ENCODE results near the gene PFKFB1.

GRCh38 chrX:54909941-54910340 lies 84.0 kb downstream of the PFKFB1 start:
- TF ChIP-seq, protein P1, sequence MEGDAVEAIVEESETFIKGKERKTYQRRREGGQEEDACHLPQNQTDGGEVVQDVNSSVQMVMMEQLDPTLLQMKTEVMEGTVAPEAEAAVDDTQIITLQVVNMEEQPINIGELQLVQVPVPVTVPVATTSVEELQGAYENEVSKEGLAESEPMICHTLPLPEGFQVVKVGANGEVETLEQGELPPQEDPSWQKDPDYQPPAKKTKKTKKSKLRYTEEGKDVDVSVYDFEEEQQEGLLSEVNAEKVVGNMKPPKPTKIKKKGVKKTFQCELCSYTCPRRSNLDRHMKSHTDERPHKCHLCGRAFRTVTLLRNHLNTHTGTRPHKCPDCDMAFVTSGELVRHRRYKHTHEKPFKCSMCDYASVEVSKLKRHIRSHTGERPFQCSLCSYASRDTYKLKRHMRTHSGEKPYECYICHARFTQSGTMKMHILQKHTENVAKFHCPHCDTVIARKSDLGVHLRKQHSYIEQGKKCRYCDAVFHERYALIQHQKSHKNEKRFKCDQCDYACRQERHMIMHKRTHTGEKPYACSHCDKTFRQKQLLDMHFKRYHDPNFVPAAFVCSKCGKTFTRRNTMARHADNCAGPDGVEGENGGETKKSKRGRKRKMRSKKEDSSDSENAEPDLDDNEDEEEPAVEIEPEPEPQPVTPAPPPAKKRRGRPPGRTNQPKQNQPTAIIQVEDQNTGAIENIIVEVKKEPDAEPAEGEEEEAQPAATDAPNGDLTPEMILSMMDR (IDR thresholded peaks at IDR 0.05): no peak
- no peak for TF ChIP-seq POLR2A (IDR thresholded peaks at IDR 0.05)

All from testis (tissue), 2 donors.